Occipital lobe (tissue), 3 donors: Measurements from ENCODE around the gene GNAI1. TPM values are rescaled to one million over a fixed set of nuclear protein-coding genes. Genes with fewer than 3 reads are reported as not detected.

ENCODE experiments used
- DNase-seq: peaks from one replicate; lab custom pipeline; 2025; lab: John Stamatoyannopoulos, UW
- small RNA-seq: library from RNA; depleted of rRNA; stranded (forward); fragments of <200 nt; gene quantifications from one replicate; pipeline ENCODE3, GENCODE V24; 2014
- total RNA-seq: library from RNA; depleted of rRNA; stranded (reverse); fragments of >200 nt; gene quantifications from one replicate; pipeline ENCODE4 v1.2.3, GENCODE V29; 2014

GNAI1 gene
- total RNA-seq, 1 donor from 2014 or later, result 196 TPM

DNA sequence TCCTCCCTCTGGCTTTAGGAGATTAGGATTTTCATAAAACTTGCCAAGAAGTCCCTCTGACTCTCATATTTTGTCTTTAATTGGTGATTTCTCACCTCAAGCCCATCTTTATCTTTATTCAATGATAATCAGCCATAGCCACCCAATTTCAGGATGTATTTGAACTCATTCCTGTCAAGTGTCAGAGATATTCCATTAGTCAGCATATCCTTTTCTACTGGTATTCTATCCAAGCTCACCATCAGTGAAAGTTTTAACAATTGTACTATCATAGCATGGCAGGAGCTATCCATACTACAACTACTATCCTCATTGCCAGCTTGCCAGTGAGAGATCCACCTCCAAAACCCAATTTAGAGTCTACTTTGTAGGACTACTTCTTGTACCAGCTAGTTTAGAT is 114.6 kb downstream of the GNAI1 start:
- no peak for DNase-seq

- no peak for DNase-seq
These were observed 115.1 kb downstream of the GNAI1 start for GRCh38 chr7:80249619-80250295.

DNA sequence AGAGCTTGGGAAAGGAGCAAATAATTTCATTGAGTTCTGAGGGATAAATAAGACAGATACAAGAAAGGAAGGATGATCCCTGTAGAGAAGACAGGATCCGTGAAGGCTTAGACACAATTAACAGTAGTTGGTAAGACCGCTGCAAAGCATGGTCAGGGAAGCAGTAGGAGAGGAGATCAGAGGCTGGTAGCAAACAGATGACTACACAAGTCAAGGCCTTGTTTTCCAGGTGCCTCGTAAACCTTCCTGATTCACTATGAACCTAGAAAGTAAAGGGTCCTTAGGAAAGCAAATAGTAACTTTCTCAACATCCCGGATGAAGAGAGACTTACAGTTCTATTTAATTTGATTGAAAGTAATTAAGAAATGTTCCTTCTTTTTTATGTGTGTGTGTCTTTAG is 118.6 kb downstream of the GNAI1 start:
- no peak for DNase-seq

DNA sequence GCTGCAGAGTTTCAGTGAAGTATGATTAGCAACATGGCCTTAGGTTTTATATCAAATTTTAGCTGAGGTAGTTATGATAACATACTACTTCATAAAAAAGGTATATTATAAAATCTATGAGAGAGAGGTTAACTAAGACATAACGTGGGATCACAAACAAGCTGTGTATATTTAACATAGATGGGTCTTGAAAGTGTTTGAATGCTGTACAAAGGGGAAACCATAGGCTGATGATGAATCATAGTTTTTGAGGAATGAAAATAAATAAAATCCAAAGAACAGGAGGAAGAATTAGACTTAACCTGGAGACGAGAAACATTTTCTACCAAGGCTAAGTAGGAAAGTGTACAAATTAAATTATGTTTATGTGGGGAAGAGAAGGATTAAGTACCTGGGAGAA is 119.0 kb downstream of the GNAI1 start:
- no peak for DNase-seq

- DNase-seq, result no peak
These were observed 121.0 kb downstream of the GNAI1 start for GRCh38 chr7:80255656-80256055.

GRCh38 chr7:80257756-80258155 is 123.1 kb downstream of the GNAI1 start:
- DNase-seq, result no peak

GRCh38 chr7:80260606-80261005 is 126.0 kb downstream of the GNAI1 start:
- DNase-seq, result no peak

DNA sequence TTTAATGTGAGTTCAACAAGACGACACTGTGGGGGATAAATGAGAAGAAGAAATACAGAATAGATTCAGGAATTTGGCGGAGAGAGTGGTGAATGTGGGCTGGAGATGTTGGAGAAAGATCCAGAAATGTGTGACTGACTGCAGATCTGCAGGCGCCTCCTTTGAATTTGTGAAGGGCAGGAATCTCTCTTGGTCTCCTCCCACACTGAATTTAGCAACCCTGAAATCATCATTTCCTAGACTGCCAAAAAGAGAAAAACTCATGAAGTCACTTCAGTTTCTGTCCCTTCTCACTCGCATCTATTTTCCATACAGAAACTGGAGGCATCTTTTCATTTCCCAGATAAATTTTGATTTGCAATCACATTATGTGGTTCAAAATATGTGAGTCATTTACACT is 128.7 kb downstream of the GNAI1 start:
- DNase-seq, result no peak

GRCh38 chr7:80263821-80264220 is 129.2 kb downstream of the GNAI1 start:
- DNase-seq, result no peak

DNA sequence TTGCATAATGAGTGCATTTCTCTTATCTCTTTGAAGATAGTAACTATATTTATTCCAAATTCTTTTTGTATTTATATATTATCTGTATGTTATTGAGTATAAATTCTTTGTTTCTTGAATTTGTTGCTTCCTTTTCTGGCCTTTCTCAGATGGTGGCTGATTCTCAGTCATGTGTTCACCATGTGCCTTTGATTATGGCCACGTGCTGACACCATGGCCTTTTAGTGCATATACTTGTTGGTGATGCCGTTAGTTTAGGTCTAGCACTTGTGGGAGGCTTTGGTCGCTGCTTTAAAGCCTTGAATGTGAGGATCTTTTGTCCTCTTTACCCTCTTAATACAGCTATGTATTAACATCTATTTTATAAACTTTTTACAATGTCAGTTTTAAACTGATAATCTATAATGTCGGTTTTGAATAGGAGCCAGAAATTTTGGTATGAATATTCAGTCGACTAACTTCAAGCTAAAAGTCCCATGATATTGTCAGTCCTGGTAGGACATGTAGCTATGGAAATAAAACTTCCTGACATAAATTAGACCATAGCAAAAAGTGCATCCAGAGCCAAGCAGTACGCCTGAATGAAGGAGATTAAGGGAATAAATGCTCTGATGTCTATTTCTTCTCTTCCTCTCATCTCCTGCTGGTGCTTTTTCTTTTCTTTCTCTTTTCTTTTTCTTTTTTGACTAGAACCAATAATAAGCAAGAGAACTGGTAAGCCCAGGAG is 130.3 kb downstream of the GNAI1 start:
- DNase-seq, result no peak

- DNase-seq, result no peak
These were observed 138.1 kb downstream of the GNAI1 start for GRCh38 chr7:80272560-80273239.

DNA sequence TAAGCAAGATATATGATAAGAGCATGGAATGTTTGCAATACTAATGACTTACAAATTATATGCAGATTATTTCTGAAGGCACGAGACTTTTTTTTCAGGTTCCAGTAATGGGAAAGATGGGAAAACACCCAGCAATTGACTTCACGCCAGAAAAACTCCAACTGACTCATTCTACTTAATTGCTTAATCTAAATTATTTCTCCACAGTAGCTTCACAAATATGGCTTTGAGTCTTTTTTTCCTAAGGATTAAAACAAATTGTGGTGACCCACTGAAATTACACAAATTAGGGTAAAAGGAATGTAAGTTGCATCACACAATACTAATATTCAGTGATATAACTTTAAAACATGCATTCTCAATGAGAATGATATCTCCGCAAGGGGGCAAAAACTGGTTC is 138.7 kb downstream of the GNAI1 start:
- DNase-seq, result no peak

GRCh38 chr7:80275192-80275605 is 140.6 kb downstream of the GNAI1 start:
- DNase-seq, result no peak

Small RNA genes lying within 50 kb of the gene (small RNA-seq; reads per million reads assigned to genes)
- not detected for gene RN7SL869P
